Naive thymus-derived CD8-positive, alpha-beta T cell (primary cell): ENCODE measurements around the gene POTEJ. TPM values are rescaled to one million over a fixed set of nuclear protein-coding genes. Genes with fewer than 3 reads are reported as not detected.
"Not testable (repeated sequence)": the region's sequence is repeated elsewhere in the genome, so short reads cannot be mapped to it uniquely, and the experiment has no call there.

ENCODE experiments used
- ATAC-seq, 2 donors: fragments of 150-1000 bp; cut with Tn5 transposase in 1 of 2; sonication (Bioruptor Pico), chemical (Tn5 transposase) in 1 of 2; 1 replicate in 1 of 2; 2 replicates in 1 of 2; pipeline ENCODE4 v1.10.0; 2021; ENCODE audit warnings: mild to moderate bottlenecking in 2 of 2, moderate library complexity in 2 of 2
- POLR2A ChIA-PET: fragments of 350-600 bp; sonication (Branson Sonifier 250); formaldehyde crosslinking; loops from one replicate; lab custom pipeline; 2021; ENCODE audit warnings: antibody characterized with exemption; lab: Charles Lee
- DNase-seq, 10 donors: peaks; one replicate each; pipeline versions ENCODE4 v3.0.0 to v3.0.0-alpha.2; 2020 to 2022
- H3K27ac Mint-ChIP-seq, 10 donors: one replicate each; pipeline ENCODE4 v1.8.0; 2020 to 2022; ENCODE audit warnings: mild to moderate bottlenecking in 10 of 10, mixed read lengths in 10 of 10, moderate library complexity in 4 of 10, inconsistent platforms in 1 of 10
- H3K27me3 Mint-ChIP-seq, 5 donors: one replicate each; pipeline ENCODE4 v1.8.0; 2021 to 2022; ENCODE audit warnings: mixed read lengths in 5 of 5
- H3K36me3 Mint-ChIP-seq, 3 donors: one replicate each; pipeline ENCODE4 v1.8.0; 2020 to 2022; ENCODE audit warnings: mixed read lengths in 3 of 3, mild to moderate bottlenecking in 2 of 3, inconsistent platforms in 1 of 3
- H3K4me1 Mint-ChIP-seq, 4 donors: one replicate each; pipeline ENCODE4 v1.8.0; 2021 to 2022; ENCODE audit warnings: mixed read lengths in 4 of 4
- H3K4me3 Mint-ChIP-seq, 10 donors: one replicate each; pipeline ENCODE4 v1.8.0; 2020 to 2022; ENCODE audit warnings: mild to moderate bottlenecking in 10 of 10, mixed read lengths in 10 of 10, moderate library complexity in 6 of 10, inconsistent platforms in 1 of 10
- H3K9me3 Mint-ChIP-seq, 9 donors: one replicate each; pipeline ENCODE4 v1.8.0; 2020 to 2022; ENCODE audit warnings: mixed read lengths in 9 of 9, mild to moderate bottlenecking in 3 of 9, inconsistent platforms in 1 of 9, moderate library complexity in 1 of 9
- polyA plus RNA-seq, 3 donors: library from polyadenylated mRNA; unstranded; fragments of 300-500 nt; fragmentation: Illumina TruSeq; gene quantifications; one replicate each; pipeline ENCODE4 v1.2.3, GENCODE V29; 2021
- total RNA-seq, 8 experiments: library from RNA in 2 of 8; stranded (reverse) in 2 of 8; gene quantifications; one replicate each; pipeline ENCODE4 v1.2.3 and lab custom pipeline; 2021 to 2026

The POTEJ gene
- total and polyA plus RNA-seq, 5 experiments from 2014 or later = not detected

DNA sequence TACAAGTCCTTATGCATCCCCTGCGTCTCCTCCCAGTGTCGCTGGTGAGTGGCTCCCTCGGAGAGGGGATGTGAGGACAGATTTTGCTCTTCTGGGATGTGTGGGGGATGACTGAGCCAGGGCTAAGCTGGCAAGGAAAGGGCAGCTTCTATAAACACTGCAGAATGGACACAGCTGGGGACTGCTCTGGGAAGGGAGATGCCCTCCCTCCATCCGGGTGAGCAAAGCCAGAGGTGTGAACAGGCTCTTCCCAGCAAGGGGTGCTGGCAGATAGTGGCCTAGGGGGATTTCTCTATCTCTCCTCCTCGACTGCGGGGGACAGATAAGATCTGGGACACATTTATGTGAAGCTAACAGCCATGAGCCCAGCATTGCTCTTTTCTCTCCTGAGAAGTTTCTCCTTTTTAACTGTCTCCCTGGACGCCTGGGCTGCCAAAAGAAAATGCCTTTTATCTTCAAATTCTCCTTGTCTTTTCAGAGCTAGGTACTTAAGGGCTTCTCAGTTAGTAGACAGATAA lies 20.3 kb upstream of the POTEJ start:
- H3K27ac Mint-ChIP-seq, H3K4me3 Mint-ChIP-seq, POLR2A ChIA-PET, H3K4me1 Mint-ChIP-seq, H3K36me3 Mint-ChIP-seq, H3K9me3 Mint-ChIP-seq, H3K27me3 Mint-ChIP-seq, DNase-seq: not testable (repeated sequence)
- ATAC-seq = peak in 1 of 2 donors; percentile 20

DNA sequence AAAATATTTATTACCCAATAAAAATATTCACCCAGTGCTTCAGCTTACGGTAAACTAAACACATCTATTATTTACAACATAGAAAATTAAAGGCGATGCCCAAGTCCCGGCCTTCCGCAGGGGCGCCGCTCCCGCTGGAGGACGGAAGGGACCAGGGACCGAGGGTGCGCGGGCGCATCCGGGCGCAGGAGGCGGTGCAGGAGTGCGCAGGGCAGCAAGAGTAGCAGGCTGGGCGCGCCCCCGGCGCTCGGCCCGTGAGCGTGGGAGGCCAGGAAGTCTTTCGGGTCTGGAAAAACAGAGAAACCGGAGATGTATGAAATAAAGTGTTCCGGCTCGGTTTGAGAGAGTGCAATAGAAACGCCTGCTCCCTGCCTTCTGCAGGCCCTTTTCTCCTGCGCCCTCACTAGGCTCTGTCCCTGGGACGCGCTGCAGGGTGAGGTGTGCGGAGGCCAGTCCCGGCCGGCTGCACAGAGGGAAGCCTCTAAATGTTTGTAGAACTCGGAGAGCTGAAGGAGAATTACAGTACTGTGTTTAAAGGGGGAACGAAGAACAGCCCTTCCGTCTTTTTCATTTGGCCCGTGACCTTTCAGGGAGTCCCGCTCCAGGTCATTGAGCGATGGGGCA lies 18.3 kb upstream of the POTEJ start:
- ATAC-seq, H3K36me3 Mint-ChIP-seq, POLR2A ChIA-PET, H3K4me3 Mint-ChIP-seq, H3K27me3 Mint-ChIP-seq, H3K9me3 Mint-ChIP-seq, DNase-seq, H3K27ac Mint-ChIP-seq, H3K4me1 Mint-ChIP-seq: not testable (repeated sequence)

DNA sequence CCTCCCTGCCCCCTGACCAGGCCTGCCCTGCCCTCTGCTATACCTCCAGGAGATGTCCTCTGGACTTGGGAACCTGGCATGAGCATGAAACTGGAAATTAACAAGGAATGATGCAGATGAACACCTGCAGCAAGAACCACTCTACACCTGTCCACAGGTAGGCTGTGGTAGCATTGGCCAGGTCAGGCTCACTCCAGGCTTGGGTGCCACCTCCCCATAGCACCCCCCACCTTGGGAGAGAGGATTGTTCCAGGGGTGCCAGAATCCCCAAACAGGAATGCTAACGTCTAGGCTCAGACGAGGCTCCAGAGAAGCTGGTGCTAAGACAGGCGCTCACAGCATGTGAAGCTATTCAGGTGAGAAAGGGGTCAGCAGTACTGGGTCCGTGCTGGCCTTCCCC lies 17.2 kb upstream of the POTEJ start:
- H3K36me3 Mint-ChIP-seq, H3K9me3 Mint-ChIP-seq, H3K27ac Mint-ChIP-seq, DNase-seq, H3K4me3 Mint-ChIP-seq, H3K4me1 Mint-ChIP-seq, ATAC-seq, H3K27me3 Mint-ChIP-seq, POLR2A ChIA-PET: not testable (repeated sequence)

DNA sequence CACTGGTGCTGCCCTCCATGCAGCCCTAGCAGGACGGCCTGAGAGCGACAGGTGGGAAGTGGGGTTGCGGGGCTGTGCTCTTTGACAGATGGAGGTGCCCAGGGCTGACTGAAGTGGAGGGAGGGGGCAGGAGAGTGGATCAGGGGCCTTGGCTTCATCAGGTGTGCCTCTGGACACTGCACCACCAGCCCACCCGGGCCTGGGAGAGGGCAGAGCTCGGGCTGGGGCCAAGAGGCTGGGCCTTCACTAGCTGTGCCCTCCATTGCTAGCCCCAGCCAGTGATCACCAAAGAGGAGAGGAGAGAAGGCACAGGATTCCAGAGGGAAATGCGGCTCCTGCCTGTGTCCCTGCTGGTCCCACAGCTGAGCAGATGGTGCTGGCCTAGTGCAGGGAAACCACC lies 14.5 kb upstream of the POTEJ start:
- not testable (repeated sequence) for ATAC-seq, DNase-seq, H3K9me3 Mint-ChIP-seq

DNA sequence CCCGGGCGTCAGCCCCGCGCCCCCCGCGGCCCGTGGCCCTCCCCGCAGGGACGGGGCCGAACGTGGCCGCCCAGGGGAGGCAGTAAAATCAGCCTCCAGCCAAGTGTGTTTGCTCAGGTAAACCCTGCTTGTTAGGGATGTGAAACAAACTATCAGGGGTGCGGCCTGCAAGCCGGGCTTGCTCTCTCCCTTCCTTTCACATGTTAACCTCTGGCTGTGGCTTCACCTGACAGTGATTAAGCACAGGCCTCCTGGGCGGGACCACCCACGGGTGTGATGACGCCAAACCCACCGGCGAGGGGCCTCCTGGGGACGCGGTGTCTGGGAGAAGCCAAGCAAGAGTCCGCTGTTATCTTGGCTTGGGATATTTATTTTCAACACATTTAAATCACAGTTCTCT lies 13.2 kb upstream of the POTEJ start:
- H3K4me3 Mint-ChIP-seq, DNase-seq, H3K9me3 Mint-ChIP-seq, H3K4me1 Mint-ChIP-seq, H3K27ac Mint-ChIP-seq, ATAC-seq, POLR2A ChIA-PET, H3K27me3 Mint-ChIP-seq, H3K36me3 Mint-ChIP-seq: not testable (repeated sequence)

More for the DNA sequence above, 14.5 kb upstream of the POTEJ start:
- H3K27ac Mint-ChIP-seq, H3K4me3 Mint-ChIP-seq, H3K4me1 Mint-ChIP-seq, H3K27me3 Mint-ChIP-seq, POLR2A ChIA-PET, H3K36me3 Mint-ChIP-seq: not testable (repeated sequence)

DNA sequence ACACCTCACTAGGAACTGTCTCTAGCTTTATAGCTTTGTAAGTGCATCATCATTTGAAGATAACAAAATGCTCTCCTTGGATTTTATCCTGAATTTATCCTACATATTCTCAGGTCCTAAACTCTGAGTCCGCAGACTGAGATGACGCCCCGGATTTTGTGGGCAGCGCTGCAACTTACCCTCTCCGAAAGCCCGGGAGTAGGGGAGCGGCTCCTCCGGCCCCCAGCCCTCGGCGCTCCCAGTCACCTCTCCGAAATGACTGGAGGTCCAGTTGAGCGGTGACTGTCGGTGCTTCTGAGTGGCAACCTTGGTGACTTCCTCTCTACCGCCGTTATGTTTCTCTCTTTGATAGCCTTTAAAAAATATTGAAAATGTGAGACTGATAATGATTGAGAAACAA lies 12.8 kb upstream of the POTEJ start:
- H3K36me3 Mint-ChIP-seq, H3K27me3 Mint-ChIP-seq, POLR2A ChIA-PET, ATAC-seq, H3K4me1 Mint-ChIP-seq, H3K4me3 Mint-ChIP-seq, H3K27ac Mint-ChIP-seq, H3K9me3 Mint-ChIP-seq: not testable (repeated sequence)
- peak in 1 of 10 donors; percentile 34 for DNase-seq

DNA sequence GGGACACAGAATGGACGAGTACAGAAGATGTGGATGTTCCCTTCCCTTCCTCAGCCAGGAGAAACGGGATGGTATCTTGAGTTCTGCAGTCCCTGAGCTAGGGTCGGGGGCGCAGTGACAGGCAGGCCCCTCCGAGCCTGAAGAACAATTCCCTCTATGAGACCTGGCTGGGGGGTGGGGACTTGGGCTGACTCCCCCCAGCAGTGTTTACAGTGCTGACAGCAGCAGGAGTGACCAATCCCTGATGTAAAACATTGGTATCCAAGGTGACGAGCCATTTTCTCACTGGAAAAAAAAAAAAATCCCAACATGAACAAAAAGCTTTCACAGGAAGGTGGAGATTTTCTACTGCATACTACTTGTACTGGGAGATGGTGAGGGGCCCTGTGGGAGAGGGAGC lies 11.8 kb upstream of the POTEJ start, which contains the start of gene CFC1:
Gene CFC1 (minus strand): TSS at position 183 of the 400 bp plus-strand sequence. CDS start 288 bp downstream, outside the sequence.
- DNase-seq, H3K4me1 Mint-ChIP-seq, H3K27me3 Mint-ChIP-seq, ATAC-seq, H3K9me3 Mint-ChIP-seq, H3K36me3 Mint-ChIP-seq, H3K4me3 Mint-ChIP-seq, POLR2A ChIA-PET, H3K27ac Mint-ChIP-seq: not testable (repeated sequence)

DNA sequence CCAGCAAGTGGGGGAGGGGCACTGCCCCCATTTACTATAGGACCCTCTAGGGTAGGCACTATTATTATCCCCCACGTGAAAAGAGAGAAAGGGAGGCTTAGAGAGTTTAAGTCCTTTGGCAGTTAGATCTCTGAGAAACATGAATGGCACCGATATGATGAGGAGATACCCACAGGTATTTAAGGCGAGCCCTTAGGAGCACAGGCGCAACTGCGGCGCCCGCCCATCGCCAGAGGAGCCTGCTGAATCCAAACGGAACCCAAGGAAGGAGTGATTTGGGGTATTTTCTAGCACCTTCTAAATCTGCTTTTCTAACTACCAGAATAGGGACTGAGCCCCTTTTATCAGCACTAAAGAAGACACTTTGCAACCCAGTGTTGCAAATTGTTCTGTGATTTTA lies 11.3 kb upstream of the POTEJ start:
- H3K27ac Mint-ChIP-seq, H3K4me3 Mint-ChIP-seq, POLR2A ChIA-PET, H3K4me1 Mint-ChIP-seq, ATAC-seq, H3K9me3 Mint-ChIP-seq, H3K36me3 Mint-ChIP-seq, DNase-seq, H3K27me3 Mint-ChIP-seq: not testable (repeated sequence)

DNA sequence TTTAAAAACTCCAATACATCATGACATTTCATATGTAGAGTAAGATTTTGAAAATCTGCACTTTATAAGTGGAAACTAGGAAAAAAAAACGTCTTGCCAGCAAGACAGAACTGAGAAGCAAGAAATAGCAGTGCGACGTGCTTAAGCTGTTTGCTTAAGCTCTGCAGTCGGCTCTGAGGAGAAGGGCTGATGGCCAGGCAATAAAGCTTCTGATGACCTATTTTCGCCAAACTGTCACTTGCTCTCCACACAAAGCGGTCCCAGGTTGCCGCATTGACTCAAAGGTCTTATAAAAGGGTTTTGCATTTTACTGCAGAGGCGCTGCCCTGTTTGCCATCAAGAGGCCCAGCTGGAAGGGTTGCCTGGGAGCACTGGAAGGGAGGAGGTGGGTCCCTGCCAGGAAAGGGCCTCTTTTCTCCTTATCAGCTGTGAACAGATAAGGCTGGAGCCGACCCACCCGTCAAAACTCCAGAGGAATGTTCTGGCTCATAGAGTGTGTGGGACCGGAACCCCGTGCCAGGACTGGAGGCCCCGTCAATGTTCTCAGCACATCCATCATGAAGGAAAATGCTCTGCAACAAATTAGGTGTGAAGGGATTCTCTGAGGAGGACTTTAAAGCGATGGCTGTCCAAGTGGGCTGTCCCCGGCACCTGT lies 9.5 kb upstream of the POTEJ start:
- POLR2A ChIA-PET, DNase-seq, H3K27ac Mint-ChIP-seq, H3K36me3 Mint-ChIP-seq, ATAC-seq, H3K4me1 Mint-ChIP-seq, H3K9me3 Mint-ChIP-seq, H3K4me3 Mint-ChIP-seq, H3K27me3 Mint-ChIP-seq: not testable (repeated sequence)

DNA sequence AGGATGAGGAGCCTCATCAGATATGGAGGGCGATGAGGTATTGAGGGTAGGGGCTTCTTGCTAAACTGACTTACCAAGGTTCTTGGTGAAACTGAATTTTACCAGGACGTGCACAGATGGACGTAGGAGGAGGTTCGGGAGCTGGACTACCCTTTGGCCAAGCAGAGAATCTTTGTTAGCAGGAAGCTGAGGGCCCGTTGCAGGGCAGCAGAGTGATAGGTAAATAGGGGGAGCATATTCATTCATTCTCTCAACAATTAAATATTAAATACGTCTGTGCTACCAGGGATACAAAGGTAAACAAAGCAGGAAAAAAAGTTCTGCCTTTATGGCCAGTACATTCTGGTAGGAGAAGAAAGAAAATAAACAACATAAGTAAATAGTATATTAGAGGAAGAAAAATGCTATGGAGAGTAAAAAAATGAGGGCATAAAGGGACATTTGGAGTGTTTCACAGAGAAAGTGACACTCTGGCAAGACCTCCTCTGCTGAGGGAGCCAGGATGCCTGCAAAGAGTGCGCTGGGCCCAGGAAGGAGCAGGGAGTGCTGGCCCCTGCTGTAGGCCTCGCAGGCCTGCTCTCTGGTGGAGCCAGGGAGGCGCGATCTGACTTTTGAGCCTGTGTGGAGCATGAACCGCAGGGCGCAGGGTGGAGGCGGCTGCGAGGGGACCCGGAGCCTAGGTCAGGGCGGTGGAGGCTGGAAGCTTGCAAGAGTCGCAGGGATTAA lies 2.8 kb upstream of the POTEJ start:
- H3K9me3 Mint-ChIP-seq, POLR2A ChIA-PET, H3K27ac Mint-ChIP-seq, H3K4me1 Mint-ChIP-seq, ATAC-seq, H3K36me3 Mint-ChIP-seq, H3K27me3 Mint-ChIP-seq, H3K4me3 Mint-ChIP-seq: not testable (repeated sequence)
- DNase-seq = peak in 1 of 10 donors; percentile 13

DNA sequence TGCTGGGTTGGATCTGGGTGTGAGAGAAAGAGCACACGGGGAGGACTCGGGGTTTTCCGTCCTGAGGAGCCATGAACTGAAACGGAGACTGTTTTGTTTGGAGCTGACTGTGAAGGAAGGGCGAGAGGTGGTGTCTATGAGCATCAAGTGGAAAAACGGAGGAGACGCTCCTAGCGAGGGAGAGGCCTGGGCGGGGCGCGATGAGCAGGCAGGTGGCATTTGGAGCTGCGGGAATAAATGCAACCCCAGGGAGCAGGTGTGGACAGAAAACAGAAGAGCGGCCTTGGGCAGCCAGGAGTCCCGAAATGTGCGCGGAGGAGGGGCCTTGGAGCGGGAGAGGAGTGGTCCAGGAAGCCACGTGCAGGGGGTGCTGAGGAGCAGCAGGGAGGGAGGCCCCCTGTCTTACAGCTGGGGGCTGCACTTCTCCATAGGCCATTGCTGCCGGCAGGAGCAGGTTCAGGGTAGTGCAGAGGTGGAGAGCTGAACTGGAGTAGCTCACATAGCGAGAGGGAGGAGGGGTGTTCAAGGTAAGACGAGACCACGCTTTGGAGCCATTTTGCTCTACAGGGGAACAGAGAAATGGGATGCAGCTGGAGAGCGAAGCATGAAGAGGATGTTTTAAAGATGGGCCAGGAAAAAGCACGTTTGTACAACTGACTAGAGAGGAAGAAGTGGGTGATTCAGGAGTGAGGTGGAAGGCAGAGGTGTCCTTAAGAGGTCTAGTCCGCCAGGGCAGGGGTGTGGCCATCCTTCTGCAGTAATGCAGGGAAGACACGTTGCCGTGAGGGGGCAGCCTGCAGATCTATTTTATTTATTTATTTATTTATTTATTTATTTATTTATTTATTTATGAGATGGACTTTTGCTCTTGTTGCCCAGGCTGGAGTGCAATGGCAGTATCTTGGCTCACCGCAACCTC lies 2.0 kb upstream of the POTEJ start:
- H3K4me3 Mint-ChIP-seq, DNase-seq, H3K27ac Mint-ChIP-seq, H3K27me3 Mint-ChIP-seq, H3K9me3 Mint-ChIP-seq, ATAC-seq, POLR2A ChIA-PET, H3K36me3 Mint-ChIP-seq, H3K4me1 Mint-ChIP-seq: not testable (repeated sequence)

DNA sequence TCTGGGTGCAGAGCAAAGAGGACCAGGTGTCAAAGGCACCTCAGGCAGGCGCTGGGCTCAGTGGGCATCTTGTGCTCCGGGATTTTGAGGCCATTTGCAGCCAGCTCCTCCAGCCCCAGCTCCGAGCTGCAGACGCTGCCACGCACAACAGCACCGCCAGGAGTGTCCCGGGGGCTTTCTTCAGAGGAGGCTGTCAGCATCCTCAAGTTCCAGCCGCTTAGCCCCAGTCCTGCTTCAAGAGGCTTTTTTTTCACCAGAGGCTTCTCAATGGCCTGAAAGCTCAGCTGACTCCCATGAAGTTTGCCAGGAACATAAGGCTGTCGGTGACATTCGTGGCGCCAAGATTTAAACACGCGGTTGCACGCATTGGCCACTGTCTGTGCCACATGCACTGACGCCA lies 754 bp upstream of the POTEJ start:
- ATAC-seq, DNase-seq, H3K4me1 Mint-ChIP-seq, H3K27me3 Mint-ChIP-seq, H3K36me3 Mint-ChIP-seq, H3K27ac Mint-ChIP-seq, POLR2A ChIA-PET, H3K9me3 Mint-ChIP-seq, H3K4me3 Mint-ChIP-seq: not testable (repeated sequence)
